HUES48 (cell line): ENCODE results near the gene KRT7.

Experiments
- H3K27ac ChIP-seq: one replicate; pipeline ENCODE4 v1.7.0; 2013; ENCODE audit warnings: low read depth, low read length, inconsistent platforms
- H3K27me3 ChIP-seq: 2 replicates; pipeline ENCODE4 v1.6.1; 2013; ENCODE audit warnings: mild to moderate bottlenecking, low read length; ENCODE audit not compliant: control insufficient read depth, insufficient read depth
- H3K36me3 ChIP-seq: 2 replicates; pipeline ENCODE4 v1.6.1; 2013; ENCODE audit warnings: low read length; ENCODE audit not compliant: control insufficient read depth, insufficient read depth
- H3K4me1 ChIP-seq: 2 replicates; pipeline ENCODE4 v1.6.1; 2013; ENCODE audit warnings: mild to moderate bottlenecking, low read length; ENCODE audit not compliant: control insufficient read depth, insufficient read depth
- H3K4me3 ChIP-seq: 2 replicates; pipeline ENCODE4 v1.5.1; 2013; ENCODE audit warnings: mild to moderate bottlenecking, low read depth, low read length
- H3K9ac ChIP-seq: 2 replicates; pipeline ENCODE4 v1.6.1; 2013; ENCODE audit warnings: mild to moderate bottlenecking, low read depth, low read length, moderate library complexity
- H3K9me3 ChIP-seq: 2 replicates; pipeline ENCODE4 v1.6.1; 2013; ENCODE audit warnings: low read length; ENCODE audit not compliant: control insufficient read depth, insufficient read depth

Gene KRT7

DNA sequence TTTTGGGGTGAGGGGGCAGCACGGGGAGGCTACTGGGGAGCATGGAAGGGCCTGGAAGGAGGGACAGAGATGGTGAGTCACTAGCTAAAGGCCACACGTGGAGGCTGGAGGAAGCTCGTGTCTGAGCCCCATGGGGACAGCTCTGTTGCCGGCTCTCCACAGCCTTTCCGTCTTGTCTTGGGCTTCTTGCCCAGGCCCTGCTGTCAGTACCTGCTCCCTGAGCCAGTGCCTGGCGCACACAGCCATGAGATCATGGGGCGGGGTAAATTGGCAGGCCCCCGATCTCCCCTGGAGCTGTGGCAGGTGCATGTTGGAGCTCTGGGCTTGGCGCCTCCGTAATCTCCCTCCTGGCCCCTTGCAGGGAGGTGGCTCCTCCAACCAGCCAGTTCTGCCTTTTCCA is 25.1 kb upstream of the KRT7 start:
- Histone ChIP-seq H3K4me1 (peaks cover 2% of the 10 kb centered on the region; the same call in 1 of the 2 replicates), H3K36me3 (no peaks in the 10 kb centered on the region), H3K27me3 (no peaks in the 10 kb centered on the region), H3K27ac (no peak overlapping the region), H3K4me3 (no peak overlapping the region), H3K9ac (no peak overlapping the region), H3K9me3 (no peaks in the 10 kb centered on the region)

DNA sequence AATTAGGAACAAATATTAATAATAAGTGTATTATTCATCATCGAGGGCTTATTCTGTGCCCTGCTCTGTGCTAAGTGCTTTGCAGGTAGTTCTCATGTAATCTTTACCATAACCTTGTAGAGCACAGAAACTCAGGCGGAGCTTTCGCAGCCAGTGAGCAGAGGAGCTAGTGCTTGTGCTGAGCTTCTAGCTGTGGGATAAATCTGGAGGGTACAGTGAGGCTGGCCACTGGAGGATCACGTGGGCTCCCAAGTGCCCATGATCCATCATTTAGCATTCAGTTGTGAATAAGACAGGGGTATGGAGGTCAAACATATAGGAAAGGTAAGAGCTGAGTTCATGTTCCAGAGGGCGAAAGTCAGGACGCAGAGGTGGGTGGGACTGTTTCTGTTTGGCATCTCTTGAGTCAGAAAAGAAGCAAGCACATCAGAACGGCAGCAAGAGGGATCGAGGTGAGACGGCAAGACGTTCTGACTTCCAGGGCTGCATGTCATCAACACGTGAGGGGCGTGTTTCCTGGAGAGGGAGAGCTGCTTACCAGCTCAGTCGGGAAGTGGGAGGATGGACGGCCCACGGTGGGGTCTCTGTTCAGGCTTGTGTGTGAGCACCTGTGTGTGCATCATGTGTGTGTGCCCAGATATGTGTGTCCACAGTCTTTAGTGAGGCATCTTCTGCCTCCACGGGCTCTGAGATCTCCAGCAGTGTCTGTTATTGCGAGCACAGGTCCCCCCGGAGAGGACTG is 24.4 kb upstream of the KRT7 start:
- Histone ChIP-seq H3K27ac (no peak overlapping the region), H3K4me3 (no peak overlapping the region), H3K4me1 (no peaks in the 10 kb centered on the region), H3K36me3 (no peaks in the 10 kb centered on the region), H3K27me3 (no peaks in the 10 kb centered on the region), H3K9me3 (no peaks in the 10 kb centered on the region), H3K9ac (no peak overlapping the region)

DNA sequence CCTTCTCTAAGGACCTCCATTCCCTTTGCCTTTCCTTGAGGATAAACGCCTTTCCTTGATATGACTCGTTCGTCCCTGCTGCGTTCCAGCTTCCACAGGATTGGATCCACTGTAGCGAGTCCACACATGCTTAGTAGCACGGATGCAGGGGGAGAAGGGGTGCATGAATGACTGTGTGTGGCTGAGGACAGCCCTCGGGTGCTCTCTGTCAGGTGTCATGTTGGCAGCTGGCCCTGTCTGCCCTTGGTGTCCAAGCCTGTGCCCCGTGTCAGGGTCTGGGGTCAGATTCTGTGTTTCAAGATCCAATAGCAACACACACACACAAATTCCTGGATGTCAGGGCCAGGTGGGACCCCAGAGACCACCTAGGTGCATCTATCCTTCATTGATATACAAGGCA is 23.7 kb upstream of the KRT7 start:
- no peaks in the 10 kb centered on the region for H3K27me3 ChIP-seq
- H3K9ac ChIP-seq = no peak overlapping the region
- H3K4me1 ChIP-seq = no peaks in the 10 kb centered on the region
- no peaks in the 10 kb centered on the region for H3K9me3 ChIP-seq
- no peak overlapping the region for H3K4me3 ChIP-seq
- H3K27ac ChIP-seq = no peak overlapping the region
- no peaks in the 10 kb centered on the region for H3K36me3 ChIP-seq

DNA sequence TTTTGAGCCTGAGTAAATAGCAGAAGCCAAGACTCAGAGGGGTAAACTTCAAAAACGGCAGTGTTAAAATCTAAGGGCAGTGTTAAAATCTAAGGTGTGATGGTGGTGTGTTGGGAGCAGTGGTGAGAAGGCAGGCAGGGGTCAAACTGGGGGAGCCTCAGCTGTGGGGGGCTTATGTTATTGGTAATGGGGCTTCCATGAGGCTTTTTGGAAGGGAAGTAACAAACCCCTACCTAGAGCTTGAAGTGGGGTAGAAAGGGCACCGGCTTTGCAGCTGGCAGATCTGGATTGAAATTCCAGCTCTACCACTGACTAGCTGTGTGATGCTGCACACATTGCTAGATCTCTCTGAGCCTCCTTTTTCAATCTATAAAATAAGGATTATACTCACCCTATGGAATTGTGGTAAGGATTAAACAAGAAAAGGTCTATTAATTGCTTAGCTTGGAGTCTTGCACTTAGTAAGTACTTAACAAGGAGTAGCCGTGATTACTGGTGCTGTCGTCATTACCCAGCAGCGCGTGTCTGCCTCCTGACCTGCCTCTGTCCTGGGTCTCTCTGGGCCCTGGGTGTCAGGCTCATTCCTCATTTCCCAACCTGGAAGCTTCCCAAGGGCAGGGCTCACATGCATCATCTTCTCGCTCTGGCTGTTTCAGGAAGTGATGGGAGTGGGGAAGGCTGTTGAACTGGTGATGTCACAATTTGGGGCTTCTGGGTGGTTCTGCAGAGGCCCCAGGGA is 22.7 kb upstream of the KRT7 start:
- Histone ChIP-seq H3K36me3 (no peaks in the 10 kb centered on the region), H3K4me1 (no peaks in the 10 kb centered on the region), H3K9me3 (no peaks in the 10 kb centered on the region), H3K9ac (no peak overlapping the region), H3K4me3 (no peak overlapping the region), H3K27ac (no peak overlapping the region), H3K27me3 (no peaks in the 10 kb centered on the region)

DNA sequence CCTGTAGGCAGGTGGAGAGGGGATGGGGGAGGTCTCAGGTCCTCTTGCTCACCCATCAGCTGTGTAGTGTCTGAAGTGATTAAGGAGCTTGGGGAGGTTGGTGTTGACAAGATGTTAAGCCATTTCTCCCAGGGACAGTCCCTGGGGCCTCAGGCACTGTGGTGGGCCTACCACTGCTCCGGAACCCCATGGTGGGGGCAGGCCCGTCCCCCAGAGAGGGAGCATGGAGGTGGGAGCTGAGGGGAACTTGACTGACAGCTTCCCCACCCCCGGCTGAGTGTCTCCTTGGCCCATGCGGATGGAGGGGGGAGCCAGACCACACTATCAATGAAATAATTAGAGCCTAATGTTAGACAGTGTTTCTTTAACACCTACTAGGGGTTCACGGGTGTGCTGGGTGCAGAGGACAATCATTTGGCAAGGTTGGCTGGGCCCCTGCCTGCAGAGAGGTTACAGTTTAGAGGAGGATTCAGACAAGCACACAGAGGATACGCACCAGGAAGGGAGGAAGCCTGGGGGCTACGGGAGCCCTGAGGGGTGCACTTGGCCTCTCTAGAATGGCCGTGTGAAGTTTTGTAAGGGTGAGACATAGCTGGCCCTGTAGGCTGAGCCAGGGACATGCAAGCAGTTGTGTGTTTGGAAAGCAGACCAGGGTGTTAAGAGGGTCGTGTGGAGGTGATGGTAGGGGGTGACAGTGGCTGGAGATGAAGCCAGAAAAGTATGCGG is 22.0 kb upstream of the KRT7 start:
- H3K27ac ChIP-seq = no peak overlapping the region
- no peak overlapping the region for H3K9ac ChIP-seq
- no peaks in the 10 kb centered on the region for H3K27me3 ChIP-seq
- H3K4me3 ChIP-seq = no peak overlapping the region
- no peaks in the 10 kb centered on the region for H3K36me3 ChIP-seq
- H3K4me1 ChIP-seq = no peaks in the 10 kb centered on the region
- no peaks in the 10 kb centered on the region for H3K9me3 ChIP-seq

DNA sequence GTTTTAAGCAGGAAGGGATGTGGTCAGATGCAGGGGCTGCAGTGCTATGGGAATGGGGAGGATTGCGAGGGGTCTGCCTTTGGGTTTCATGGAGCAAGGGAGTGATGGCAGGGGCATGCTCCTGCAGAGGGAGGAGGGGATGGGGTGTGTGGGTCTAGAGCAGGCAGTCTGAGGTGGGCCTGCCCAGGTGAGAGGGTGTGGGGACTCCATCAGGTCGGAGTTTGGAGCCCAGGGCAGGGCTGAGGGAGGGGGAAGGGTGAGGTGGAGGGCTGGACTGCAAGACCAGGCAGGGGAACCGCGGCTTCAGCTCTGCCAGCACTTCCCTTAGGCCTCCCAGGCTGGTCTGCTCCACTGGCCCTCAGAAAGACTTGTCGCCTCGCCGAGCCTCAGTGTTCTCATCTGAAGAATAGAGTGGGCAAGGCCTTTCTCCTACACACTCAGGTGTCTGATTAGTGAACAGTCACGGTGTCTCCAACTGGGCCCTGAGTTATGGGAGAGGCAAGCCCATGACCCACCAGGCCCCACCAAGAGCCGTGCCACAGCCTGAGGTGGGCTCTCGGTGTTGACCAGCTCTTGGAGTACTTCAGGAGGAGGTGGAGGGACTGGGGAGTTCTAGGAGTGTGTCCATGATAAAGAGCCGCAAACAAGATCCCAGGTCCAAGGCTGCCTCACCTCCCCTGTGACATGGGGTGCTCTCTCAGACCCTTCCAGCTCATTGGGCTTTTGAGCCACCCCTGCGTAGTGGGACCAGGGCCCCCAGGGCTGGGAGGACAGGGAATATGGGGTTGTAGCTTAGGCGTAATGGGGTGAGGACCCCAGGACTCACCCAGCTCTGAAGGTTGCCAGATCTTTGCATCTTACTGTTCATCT is 21.1 kb upstream of the KRT7 start:
- H3K27me3 ChIP-seq = no peaks in the 10 kb centered on the region
- H3K27ac ChIP-seq = no peak overlapping the region
- no peaks in the 10 kb centered on the region for H3K36me3 ChIP-seq
- H3K4me1 ChIP-seq = no peaks in the 10 kb centered on the region
- H3K9me3 ChIP-seq = no peaks in the 10 kb centered on the region
- no peak overlapping the region for H3K4me3 ChIP-seq
- no peak overlapping the region for H3K9ac ChIP-seq

DNA sequence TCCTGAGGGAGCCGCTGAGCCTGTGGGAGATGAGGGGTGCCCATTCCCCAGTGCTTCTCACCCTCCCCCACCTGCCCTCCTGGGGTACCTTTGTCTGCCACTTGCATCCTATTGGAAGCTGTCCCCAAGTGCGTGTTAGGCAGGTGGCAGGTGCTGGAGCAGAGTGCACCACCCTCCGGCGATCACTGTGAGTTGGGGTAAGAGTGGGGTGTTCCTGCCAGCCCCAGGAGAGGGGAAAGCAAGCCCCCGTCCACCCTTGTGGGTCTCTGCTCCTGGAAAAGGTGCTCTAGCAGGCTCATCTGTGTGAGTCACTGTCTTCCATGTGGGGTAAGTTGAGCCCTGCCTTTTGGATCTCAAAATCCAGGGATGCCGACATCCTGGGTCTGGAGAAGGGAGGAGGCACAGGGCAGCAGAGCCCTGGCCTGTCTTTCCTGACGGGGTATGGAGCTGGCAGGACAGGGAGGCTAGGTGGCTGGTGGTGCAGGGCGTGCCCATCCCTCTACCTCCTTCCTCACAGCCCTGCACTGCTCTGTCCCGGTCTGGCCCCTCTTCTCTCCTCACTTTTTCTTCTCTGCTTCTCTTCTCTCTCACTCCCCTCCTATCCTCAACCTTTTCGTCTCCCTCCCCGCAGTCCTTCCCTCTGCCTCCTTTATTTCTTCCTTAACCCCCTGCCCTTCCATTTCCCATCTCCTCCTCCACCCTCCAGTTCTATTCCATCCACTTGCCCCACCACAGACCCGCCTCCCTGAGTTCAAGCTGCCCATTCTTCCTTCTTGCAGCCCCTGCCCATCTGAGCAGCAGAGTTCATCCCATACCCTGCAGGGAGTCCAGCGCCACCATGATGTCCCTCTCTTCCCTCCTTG is 20.1 kb upstream of the KRT7 start:
- Histone ChIP-seq H3K4me3 (no peak overlapping the region), H3K4me1 (no peaks in the 10 kb centered on the region), H3K9ac (no peak overlapping the region), H3K27me3 (no peaks in the 10 kb centered on the region), H3K9me3 (no peaks in the 10 kb centered on the region), H3K27ac (no peak overlapping the region), H3K36me3 (no peaks in the 10 kb centered on the region)

DNA sequence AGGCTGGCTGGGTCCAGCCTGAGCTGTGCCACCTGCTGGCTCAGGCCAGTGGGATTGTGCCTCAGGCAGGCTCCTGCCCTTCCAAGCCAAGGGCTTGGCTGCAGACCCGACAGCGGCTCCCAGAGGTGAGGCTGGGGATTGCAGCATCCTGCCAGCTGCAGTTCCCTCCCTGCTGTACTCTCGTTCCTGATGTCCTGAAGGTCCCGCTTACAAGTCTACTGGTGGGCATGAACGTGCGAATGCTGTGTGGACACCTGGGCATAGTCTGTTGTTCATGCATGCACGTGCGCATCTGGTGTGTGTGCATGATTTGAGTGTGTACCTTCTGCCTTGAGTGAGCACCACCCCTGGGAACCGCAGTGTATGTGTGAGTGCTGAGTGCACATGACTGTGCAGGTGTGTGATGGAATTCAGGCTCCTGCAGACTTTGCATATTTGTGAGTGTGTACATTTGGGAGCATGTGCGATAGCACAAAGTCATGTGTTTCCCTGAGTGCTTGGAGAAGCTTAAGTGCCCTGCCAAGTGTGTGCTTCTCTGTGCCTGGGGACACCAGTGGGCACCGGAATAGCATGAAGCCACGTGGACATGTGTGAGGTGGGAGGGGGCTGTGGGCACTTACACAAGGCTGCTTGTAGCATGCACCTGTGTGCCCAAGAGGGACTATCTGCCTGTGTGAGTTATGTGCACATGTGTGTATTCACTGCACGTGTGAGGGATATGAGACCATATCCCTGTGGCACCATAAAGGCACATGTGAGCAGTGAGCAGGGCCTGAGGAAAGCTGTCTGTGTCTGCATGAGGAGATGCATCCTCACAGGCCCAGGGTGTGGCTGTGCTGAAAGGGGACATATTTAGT is 19.3 kb upstream of the KRT7 start:
- Histone ChIP-seq H3K4me3 (no peak overlapping the region), H3K36me3 (no peaks in the 10 kb centered on the region), H3K9me3 (no peaks in the 10 kb centered on the region), H3K4me1 (no peaks in the 10 kb centered on the region), H3K27ac (no peak overlapping the region), H3K9ac (no peak overlapping the region), H3K27me3 (no peaks in the 10 kb centered on the region)

DNA sequence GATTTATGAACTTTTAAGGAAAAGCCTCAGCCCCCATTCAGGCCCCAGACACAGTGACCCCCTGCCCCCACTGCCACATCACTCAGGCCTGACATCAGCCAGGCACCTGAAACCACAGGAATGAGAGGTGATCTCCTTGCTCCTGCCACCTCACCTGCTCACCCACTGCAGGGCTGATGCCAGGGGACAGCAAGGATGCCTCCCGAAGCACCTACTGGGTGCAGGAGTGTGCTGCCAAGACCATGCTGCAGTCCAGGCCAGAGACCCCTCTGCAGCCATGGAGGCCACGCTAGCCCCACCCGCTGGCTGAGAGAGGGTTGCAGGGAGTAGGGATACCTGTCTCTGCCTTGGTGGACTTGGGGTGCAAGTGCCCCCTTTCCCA is 18.6 kb upstream of the KRT7 start:
- H3K4me3 ChIP-seq = no peak overlapping the region
- H3K36me3 ChIP-seq = no peaks in the 10 kb centered on the region
- no peaks in the 10 kb centered on the region for H3K27me3 ChIP-seq
- no peak overlapping the region for H3K27ac ChIP-seq
- H3K9ac ChIP-seq = no peak overlapping the region
- H3K9me3 ChIP-seq = no peaks in the 10 kb centered on the region
- no peaks in the 10 kb centered on the region for H3K4me1 ChIP-seq
